Mesendoderm (in vitro differentiated cells): ENCODE measurements around the gene CSTB.

Experiments
- DNase-seq: peaks from one replicate; pipeline ENCODE4 v3.0.0; 2013
- H2AK5ac ChIP-seq: 2 replicates; pipeline ENCODE4 v1.6.1; 2013; ENCODE audit warnings: low read length, inconsistent platforms
- H2BK120ac ChIP-seq: 2 replicates; pipeline ENCODE4 v1.6.1; 2013; ENCODE audit warnings: low read depth, mild to moderate bottlenecking, low read length, moderate library complexity, mixed read lengths
- H2BK15ac ChIP-seq: replicated peaks from 2 replicates; pipeline ENCODE4 v1.6.1; 2013; ENCODE audit warnings: low read depth, mild to moderate bottlenecking, moderate library complexity
- H2BK5ac ChIP-seq: 2 replicates; pipeline ENCODE4 v1.6.1; 2013; ENCODE audit warnings: low read length, inconsistent platforms
- H3K18ac ChIP-seq: 2 replicates; pipeline ENCODE4 v1.6.1; 2013; ENCODE audit warnings: mild to moderate bottlenecking, low read length, mixed read lengths
- H3K23ac ChIP-seq: one replicate; pipeline ENCODE4 v1.6.1; 2013; ENCODE audit warnings: low read length
- H3K27ac ChIP-seq: 2 replicates; pipeline ENCODE4 v1.5.1; 2013; ENCODE audit warnings: low read depth, mild to moderate bottlenecking, inconsistent platforms, low read length, moderate library complexity
- H3K27me3 ChIP-seq: 2 replicates; pipeline ENCODE4 v1.6.1; 2013; ENCODE audit warnings: low read length, control low read depth, mild to moderate bottlenecking, inconsistent platforms; ENCODE audit not compliant: insufficient read depth, poor library complexity
- H3K36me3 ChIP-seq: 2 replicates; pipeline ENCODE4 v1.6.1; 2013; ENCODE audit warnings: low read length, inconsistent platforms; ENCODE audit not compliant: control insufficient read depth, insufficient read depth
- H3K4ac ChIP-seq: one replicate; pipeline ENCODE4 v1.6.1; 2013; ENCODE audit warnings: low read depth, mild to moderate bottlenecking, low read length, moderate library complexity
- H3K4me1 ChIP-seq: 2 replicates; pipeline ENCODE4 v1.6.1; 2013; ENCODE audit warnings: low read depth, low read length, inconsistent platforms; ENCODE audit not compliant: control insufficient read depth
- H3K4me2 ChIP-seq: 2 replicates; pipeline ENCODE4 v1.6.1; 2013; ENCODE audit warnings: low read length
- H3K4me3 ChIP-seq: 2 replicates; pipeline ENCODE4 v1.5.1; 2013; ENCODE audit warnings: mild to moderate bottlenecking, low read length
- H3K56ac ChIP-seq: one replicate; pipeline ENCODE4 v1.6.1; 2013; ENCODE audit warnings: low read length
- H3K79me1 ChIP-seq: 2 replicates; pipeline ENCODE4 v1.6.1; 2013; ENCODE audit warnings: low read length, inconsistent platforms
- H3K79me2 ChIP-seq: 2 replicates; pipeline ENCODE4 v1.6.1; 2013; ENCODE audit warnings: mild to moderate bottlenecking, low read length; ENCODE audit not compliant: control insufficient read depth, insufficient read depth
- H3K9ac ChIP-seq: 2 replicates; pipeline ENCODE4 v1.6.1; 2013; ENCODE audit warnings: low read length, inconsistent platforms
- H4K5ac ChIP-seq: one replicate; pipeline ENCODE4 v1.6.1; 2013; ENCODE audit warnings: low read length
- H4K8ac ChIP-seq: one replicate; pipeline ENCODE4 v1.6.1; 2013; ENCODE audit warnings: low read depth, mild to moderate bottlenecking, control low read depth, low read length, moderate library complexity
- WGBS: extraction: QIAGEN DNeasy Blood & Tissue Kit; methylation state at CpG from one replicate; pipeline ENCODE4 v1.1.7; 2013; ENCODE audit warnings: low lambda C conversion rate, missing lambda C conversion rate; ENCODE audit not compliant: insufficient coverage; ENCODE audit errors: extremely low coverage; 5-methylcytosine and 5-hydroxymethylcytosine counted together

Gene CSTB

DNA sequence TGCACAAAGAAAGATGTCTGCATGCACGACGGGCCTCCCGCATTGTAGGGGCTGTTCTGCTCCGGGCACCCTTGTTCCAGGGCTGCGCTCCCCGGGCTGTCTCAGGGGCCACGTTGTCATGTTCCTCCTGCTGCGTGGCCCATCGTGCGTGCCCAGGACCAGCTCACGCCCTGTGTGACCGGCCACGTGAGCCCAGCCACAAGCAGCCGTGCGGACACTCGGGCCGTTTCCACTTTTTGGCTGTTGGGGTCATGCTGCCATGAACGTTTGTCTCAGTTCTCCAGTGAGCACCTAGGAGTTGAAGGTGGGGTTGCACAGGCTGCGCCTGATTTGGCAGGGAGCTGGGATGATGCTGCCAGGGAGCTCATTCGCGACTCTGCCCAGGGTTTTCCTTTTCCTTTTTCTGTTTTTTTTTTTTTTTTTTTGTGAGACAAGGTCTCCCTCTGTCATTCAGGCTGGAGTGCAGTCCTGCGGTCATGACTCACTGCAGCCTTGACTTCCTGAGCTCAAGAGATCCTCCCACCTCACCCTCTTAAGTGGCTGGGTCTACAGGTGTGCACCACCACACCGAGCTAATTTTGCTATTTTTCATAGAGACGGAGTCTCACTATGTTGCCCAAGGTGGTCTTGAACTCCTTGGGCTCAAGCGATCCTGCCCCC lies 39.8 kb downstream of the CSTB start:
- H2BK120ac ChIP-seq = no peak overlapping the region
- peaks cover 3% of the 10 kb centered on the region for H3K79me2 ChIP-seq
- no peak overlapping the region for H3K9ac ChIP-seq
- no peak overlapping the region for H3K18ac ChIP-seq
- no peak overlapping the region for H3K4ac ChIP-seq
- H2BK5ac ChIP-seq = no peak overlapping the region
- H2AK5ac ChIP-seq = no peak overlapping the region
- H3K4me3 ChIP-seq = no peak overlapping the region
- no peak overlapping the region for H3K23ac ChIP-seq
- no peak overlapping the region for H3K27ac ChIP-seq
- WGBS = no CpG with 5 or more reads among the region's 25 CpGs
- no peak overlapping the region for H3K4me2 ChIP-seq
- no peaks in the 10 kb centered on the region for H3K36me3 ChIP-seq
- H3K4me1 ChIP-seq = no peaks in the 10 kb centered on the region
- no peak overlapping the region for H4K8ac ChIP-seq
- DNase-seq = no peak
- H3K56ac ChIP-seq = no peak overlapping the region
- peaks cover 6% of the 10 kb centered on the region for H3K79me1 ChIP-seq
- no peak overlapping the region for H2BK15ac ChIP-seq
- no peaks in the 10 kb centered on the region for H3K27me3 ChIP-seq
- no peak overlapping the region for H4K5ac ChIP-seq

DNA sequence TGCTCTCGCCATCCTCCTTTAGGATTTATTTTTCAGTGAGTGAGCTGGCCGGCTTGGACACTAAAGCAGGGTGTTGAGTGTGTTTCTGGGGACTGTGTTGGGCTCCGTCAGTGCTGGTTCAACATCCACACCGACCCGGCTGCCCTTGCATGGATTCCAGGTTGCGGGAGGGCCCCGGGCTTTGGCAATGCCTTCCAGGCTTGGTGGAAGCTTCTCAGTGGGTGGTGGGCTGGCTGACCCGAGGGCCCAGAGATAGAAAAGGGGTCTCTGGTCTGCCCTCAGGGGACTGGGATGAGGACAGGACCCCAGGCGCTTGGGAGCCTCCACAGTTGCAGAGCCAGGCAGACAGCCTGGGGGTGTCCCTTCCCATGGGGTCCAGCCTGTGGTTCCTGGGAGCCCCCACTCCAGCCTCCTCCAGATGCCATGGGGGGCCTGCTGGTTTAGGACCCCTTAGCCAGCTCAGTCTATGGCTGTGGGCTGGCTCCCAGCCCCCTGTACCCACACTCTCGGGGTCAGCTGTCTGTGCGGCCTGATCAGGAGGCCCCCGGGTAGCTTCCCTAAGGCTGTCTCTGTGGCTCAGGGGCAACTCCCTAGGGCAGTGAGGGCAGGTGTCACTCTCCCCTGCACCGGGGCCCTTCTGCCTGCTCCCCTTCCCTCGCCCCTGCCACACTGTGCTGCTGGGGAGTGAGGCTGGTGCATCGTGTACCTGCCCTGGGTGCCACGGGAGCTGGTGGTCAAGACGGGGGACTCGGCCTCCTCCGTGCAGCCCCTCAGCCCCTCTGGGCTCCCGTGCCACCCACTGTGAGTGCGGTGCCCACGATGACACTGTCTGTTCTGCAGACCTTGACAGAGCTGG lies 40.6 kb downstream of the CSTB start:
- Histone ChIP-seq H2AK5ac (no peak overlapping the region), H3K18ac (no peak overlapping the region), H3K4me3 (no peak overlapping the region), H2BK15ac (no peak overlapping the region), H3K56ac (no peak overlapping the region), H3K79me2 (peaks cover 3% of the 10 kb centered on the region), H2BK120ac (no peak overlapping the region), H3K4me2 (no peak overlapping the region), H4K8ac (no peak overlapping the region), H4K5ac (no peak overlapping the region), H3K4ac (no peak overlapping the region), H3K36me3 (no peaks in the 10 kb centered on the region), H3K23ac (no peak overlapping the region), H3K27ac (no peak overlapping the region), H3K4me1 (no peaks in the 10 kb centered on the region), H2BK5ac (no peak overlapping the region), H3K79me1 (peaks cover 6% of the 10 kb centered on the region), H3K9ac (no peak overlapping the region), H3K27me3 (no peaks in the 10 kb centered on the region)
- no peak for DNase-seq
- WGBS = no CpG with 5 or more reads among the region's 22 CpGs

DNA sequence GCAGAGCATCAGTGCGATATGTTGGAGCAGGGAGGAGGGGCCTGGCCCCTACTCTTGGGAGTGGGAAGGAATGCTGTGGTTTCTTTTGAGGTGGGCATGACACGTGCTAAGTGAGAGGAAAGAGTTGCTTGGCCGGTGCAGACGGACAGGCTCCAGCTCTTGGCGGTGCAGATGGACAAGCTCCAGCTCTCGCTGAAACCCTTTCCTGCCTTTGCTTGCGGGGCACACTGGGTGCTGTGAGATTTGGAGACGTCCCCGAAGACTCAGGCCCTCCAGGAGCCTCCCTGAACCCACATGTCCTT lies 41.2 kb downstream of the CSTB start:
- no peak overlapping the region for H3K9ac ChIP-seq
- H3K4ac ChIP-seq = no peak overlapping the region
- no peak overlapping the region for H4K8ac ChIP-seq
- no peak overlapping the region for H2BK120ac ChIP-seq
- H3K23ac ChIP-seq = no peak overlapping the region
- H3K36me3 ChIP-seq = no peaks in the 10 kb centered on the region
- H3K4me2 ChIP-seq = no peak overlapping the region
- H2BK15ac ChIP-seq = no peak overlapping the region
- peaks cover 6% of the 10 kb centered on the region for H3K79me1 ChIP-seq
- H3K4me1 ChIP-seq = no peaks in the 10 kb centered on the region
- H3K27ac ChIP-seq = no peak overlapping the region
- no peak overlapping the region for H3K56ac ChIP-seq
- H3K4me3 ChIP-seq = no peak overlapping the region
- no peak overlapping the region for H2BK5ac ChIP-seq
- no peak overlapping the region for H2AK5ac ChIP-seq
- no CpG with 5 or more reads among the region's 9 CpGs for WGBS
- DNase-seq = no peak
- no peak overlapping the region for H4K5ac ChIP-seq
- H3K27me3 ChIP-seq = no peaks in the 10 kb centered on the region
- H3K79me2 ChIP-seq = peaks cover 6% of the 10 kb centered on the region
- H3K18ac ChIP-seq = no peak overlapping the region

DNA sequence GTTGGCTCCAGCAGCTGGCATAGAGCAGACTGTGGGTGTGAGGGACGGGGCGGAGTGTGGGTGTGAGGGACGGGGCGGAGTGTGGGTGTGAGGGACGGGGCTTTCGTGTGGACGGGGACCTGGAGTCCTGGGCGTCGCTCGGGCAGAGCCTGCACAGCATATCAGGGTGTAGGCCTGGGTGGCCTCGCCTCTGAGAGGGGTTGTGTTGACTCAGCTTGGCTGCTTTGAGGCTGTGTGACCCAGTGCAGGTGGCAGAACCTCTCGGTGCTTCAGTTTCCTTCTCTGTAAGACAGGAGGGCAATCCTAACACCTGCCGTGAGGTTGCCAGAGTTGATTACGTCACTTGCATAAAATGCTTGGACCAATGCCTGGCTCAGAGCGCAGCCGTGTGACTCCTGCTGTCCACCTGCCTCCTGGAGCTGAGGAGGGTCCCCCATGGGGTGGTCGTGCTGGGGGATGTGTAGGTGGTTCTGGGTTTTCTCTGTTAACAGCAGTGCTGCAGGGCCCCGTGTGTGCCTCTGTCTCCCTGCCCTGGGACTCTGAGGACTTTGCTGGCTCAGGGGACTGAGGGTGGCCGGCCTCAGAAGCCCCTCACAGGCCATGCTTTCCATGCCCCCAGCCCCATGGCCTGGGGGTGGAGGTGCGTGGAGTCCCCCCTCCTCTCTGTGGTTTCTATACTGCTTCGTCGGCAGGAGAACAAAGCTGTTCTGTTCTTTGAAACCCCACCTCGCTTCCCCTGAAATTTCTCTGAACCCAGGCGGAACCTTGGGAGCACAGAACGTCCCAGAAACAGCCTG lies 41.8 kb downstream of the CSTB start:
- H3K36me3 ChIP-seq = no peaks in the 10 kb centered on the region
- no peak overlapping the region for H4K5ac ChIP-seq
- H3K79me1 ChIP-seq = peaks cover 8% of the 10 kb centered on the region
- DNase-seq = no peak
- no peak overlapping the region for H3K4me3 ChIP-seq
- no peak overlapping the region for H3K4me2 ChIP-seq
- no peak overlapping the region for H3K9ac ChIP-seq
- no peak overlapping the region for H3K18ac ChIP-seq
- no peak overlapping the region for H3K23ac ChIP-seq
- peaks cover 8% of the 10 kb centered on the region for H3K79me2 ChIP-seq
- no peak overlapping the region for H2BK5ac ChIP-seq
- no peaks in the 10 kb centered on the region for H3K4me1 ChIP-seq
- H3K4ac ChIP-seq = no peak overlapping the region
- no peak overlapping the region for H2BK120ac ChIP-seq
- no peak overlapping the region for H2AK5ac ChIP-seq
- no peaks in the 10 kb centered on the region for H3K27me3 ChIP-seq
- no CpG with 5 or more reads among the region's 25 CpGs for WGBS
- H4K8ac ChIP-seq = no peak overlapping the region
- H3K56ac ChIP-seq = no peak overlapping the region
- H2BK15ac ChIP-seq = no peak overlapping the region
- no peak overlapping the region for H3K27ac ChIP-seq

DNA sequence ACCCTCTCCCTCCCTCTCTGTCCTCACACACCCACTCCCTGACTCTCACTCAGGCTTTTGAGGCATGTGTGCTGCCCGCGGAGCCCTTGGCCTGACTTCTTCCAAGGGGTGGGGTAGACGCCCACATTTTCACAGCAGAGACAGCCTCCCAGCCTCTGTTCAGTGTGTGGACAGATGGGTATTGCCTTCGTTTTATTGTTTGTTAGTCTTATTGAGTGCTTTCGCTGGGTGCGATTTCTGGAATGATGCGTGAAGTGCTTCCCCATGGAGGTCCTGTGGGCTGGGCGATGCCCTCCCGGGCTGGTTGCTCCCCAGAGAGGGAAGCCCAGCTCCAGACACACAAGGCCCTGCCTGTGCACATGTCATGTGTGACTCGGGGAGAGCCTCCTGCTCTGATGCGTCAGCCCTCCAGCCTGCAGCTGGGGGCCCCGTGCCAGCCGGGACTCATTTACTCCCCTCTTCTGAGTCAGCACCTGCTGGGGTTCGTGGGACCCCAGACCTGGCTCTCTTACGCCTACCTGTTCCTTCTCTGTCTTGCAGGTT lies 42.5 kb downstream of the CSTB start:
- no peak overlapping the region for H3K4ac ChIP-seq
- H4K8ac ChIP-seq = no peak overlapping the region
- no peaks in the 10 kb centered on the region for H3K27me3 ChIP-seq
- no CpG with 5 or more reads among the region's 15 CpGs for WGBS
- DNase-seq = no peak
- H3K27ac ChIP-seq = no peak overlapping the region
- no peak overlapping the region for H4K5ac ChIP-seq
- H3K79me2 ChIP-seq = peaks cover 11% of the 10 kb centered on the region
- no peak overlapping the region for H3K4me3 ChIP-seq
- peaks cover 10% of the 10 kb centered on the region for H3K79me1 ChIP-seq
- H3K56ac ChIP-seq = no peak overlapping the region
- no peaks in the 10 kb centered on the region for H3K36me3 ChIP-seq
- no peak overlapping the region for H2BK15ac ChIP-seq
- no peak overlapping the region for H3K9ac ChIP-seq
- no peak overlapping the region for H3K4me2 ChIP-seq
- H3K23ac ChIP-seq = no peak overlapping the region
- H2AK5ac ChIP-seq = no peak overlapping the region
- no peak overlapping the region for H2BK120ac ChIP-seq
- no peaks in the 10 kb centered on the region for H3K4me1 ChIP-seq
- H2BK5ac ChIP-seq = no peak overlapping the region
- no peak overlapping the region for H3K18ac ChIP-seq
